ENCODE measurements around the gene NEU4.

- TF ChIP-seq EP300 (IDR thresholded peaks at IDR 0.05; ENCODE audit: low read depth): no peak
- TF ChIP-seq POLR2A (IDR thresholded peaks at IDR 0.05): no peak
- no peak for TF ChIP-seq CTCF (IDR thresholded peaks at IDR 0.05)
These were observed 6.8 kb downstream of the NEU4 start for GRCh38 chr2:241815477-241816430.

Data from transverse colon (tissue), 3 donors.